Measurements from ENCODE around the gene CC2D1A. TPM values are rescaled to one million over a fixed set of nuclear protein-coding genes. Genes with fewer than 3 reads are reported as not detected.

The CC2D1A gene
- 33.7 to 42.9 TPM (median 35.2 TPM) in 3 replicates for total RNA-seq
- long read RNA-seq, transcript CC2D1A-201 (29 exons, 3,581 nt) = major isoform, 25 of 79 reads
- long read RNA-seq, partial matches to known transcripts = 15 of 79 reads
- long read RNA-seq, other reads (novel, unspliced or antisense) = 37 of 79 reads

GRCh38 chr19:13905634-13906520 is at the start of gene CC2D1A, which contains the start of gene BRME1:
Gene CC2D1A, plus strand, starts transcription at chr19:13906201. Its CDS starts 241 bp downstream, at chr19:13906442.
Gene BRME1, minus strand, starts transcription at chr19:13906117. Its CDS starts 1,225 bp downstream, at chr19:13904892.
- no peaks in the 10 kb centered on the region for H3K9me3 Mint-ChIP-seq (ENCODE audit: low read depth)
- DNase-seq (ENCODE audit: low spot score) = peak; percentile 97
- H3K27ac Mint-ChIP-seq (ENCODE audit: unreplicated experiment) = peak within 1 kb of the TSS; percentile 51
- no peaks in the 10 kb centered on the region for H3K27me3 Mint-ChIP-seq (ENCODE audit: low read depth)
- H3K4me1 Mint-ChIP-seq (ENCODE audit: low read depth) = peaks cover 13% of the 10 kb centered on the region
- peak; percentile 31 for TF ChIP-seq CTCF (IDR thresholded peaks at IDR 0.05)
- H3K4me3 Mint-ChIP-seq (ENCODE audit: unreplicated experiment) = peak within 1 kb of the TSS; percentile 82
- peaks cover 2% of the 10 kb centered on the region for H3K36me3 Mint-ChIP-seq (ENCODE audit: low read depth)

GRCh38 chr19:13856497-13856896 is 49.5 kb upstream of the CC2D1A start:
- Mint-ChIP-seq H3K4me1 (ENCODE audit: low read depth) (peaks cover 50% of the 10 kb centered on the region), H3K27ac (ENCODE audit: unreplicated experiment) (no peak overlapping the region), H3K27me3 (ENCODE audit: low read depth) (no peaks in the 10 kb centered on the region), H3K36me3 (ENCODE audit: low read depth) (no peaks in the 10 kb centered on the region), H3K4me3 (ENCODE audit: unreplicated experiment) (no peak overlapping the region), H3K9me3 (ENCODE audit: low read depth) (no peaks in the 10 kb centered on the region)
- TF ChIP-seq CTCF (IDR thresholded peaks at IDR 0.05) = no peak
- DNase-seq (ENCODE audit: low spot score) = no peak

- Mint-ChIP-seq H3K9me3 (ENCODE audit: low read depth) (no peaks in the 10 kb centered on the region), H3K27me3 (ENCODE audit: low read depth) (no peaks in the 10 kb centered on the region), H3K4me3 (ENCODE audit: unreplicated experiment) (no peak overlapping the region), H3K36me3 (ENCODE audit: low read depth) (no peaks in the 10 kb centered on the region), H3K27ac (ENCODE audit: unreplicated experiment) (peak overlapping the region; percentile 34), H3K4me1 (ENCODE audit: low read depth) (peaks cover 51% of the 10 kb centered on the region)
- DNase-seq (ENCODE audit: low spot score) = no peak
- TF ChIP-seq CTCF (IDR thresholded peaks at IDR 0.05) = peak; percentile 37
Measured at GRCh38 chr19:13859361-13859880, 46.6 kb upstream of the CC2D1A start.

GRCh38 chr19:13860679-13861391 is 45.2 kb upstream of the CC2D1A start:
- Mint-ChIP-seq H3K27me3 (ENCODE audit: low read depth) (no peaks in the 10 kb centered on the region), H3K4me3 (ENCODE audit: unreplicated experiment) (peak overlapping the region; percentile 72), H3K27ac (ENCODE audit: unreplicated experiment) (peak overlapping the region; percentile 98), H3K4me1 (ENCODE audit: low read depth) (peaks cover 48% of the 10 kb centered on the region), H3K9me3 (ENCODE audit: low read depth) (no peaks in the 10 kb centered on the region), H3K36me3 (ENCODE audit: low read depth) (no peaks in the 10 kb centered on the region)
- no peak for DNase-seq (ENCODE audit: low spot score)
- no peak for TF ChIP-seq CTCF (IDR thresholded peaks at IDR 0.05)

- Mint-ChIP-seq H3K27ac (ENCODE audit: unreplicated experiment) (peak overlapping the region; percentile 98), H3K4me3 (ENCODE audit: unreplicated experiment) (peak overlapping the region; percentile 72), H3K4me1 (ENCODE audit: low read depth) (peaks cover 51% of the 10 kb centered on the region), H3K36me3 (ENCODE audit: low read depth) (no peaks in the 10 kb centered on the region), H3K9me3 (ENCODE audit: low read depth) (no peaks in the 10 kb centered on the region), H3K27me3 (ENCODE audit: low read depth) (no peaks in the 10 kb centered on the region)
- DNase-seq (ENCODE audit: low spot score) = no peak
- TF ChIP-seq CTCF (IDR thresholded peaks at IDR 0.05) = no peak
Measured at GRCh38 chr19:13861392-13861713, 44.6 kb upstream of the CC2D1A start.
